Middle frontal gyrus (tissue), 1 donor: ENCODE data around the gene A1CF.

ENCODE experiments used
- DNase-seq: peaks from one replicate; pipeline ENCODE4 v3.0.0-alpha.2; 2015; ENCODE audit warnings: low spot score; ENCODE audit errors: extremely low spot score

The A1CF gene

DNA sequence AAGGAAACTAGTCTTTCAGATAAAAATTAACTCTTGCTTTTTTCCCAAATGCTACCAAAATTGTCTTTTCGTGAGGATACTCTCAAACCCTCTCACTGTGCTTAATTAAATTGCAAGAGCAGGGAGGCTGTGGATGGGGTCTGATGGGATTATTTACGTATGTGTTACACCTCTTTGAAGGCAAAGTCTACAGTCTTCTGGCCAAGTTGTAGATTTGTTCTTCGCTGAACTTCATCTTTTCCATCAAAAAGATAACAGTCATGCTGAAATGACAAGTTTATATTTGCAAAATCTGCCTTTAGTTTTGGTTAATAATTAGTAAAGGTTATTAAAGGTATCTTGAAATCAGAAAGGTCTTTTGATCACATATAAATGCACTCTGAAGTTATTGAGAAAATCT, 22.7 kb downstream of the A1CF start:
- no peak for DNase-seq

DNA sequence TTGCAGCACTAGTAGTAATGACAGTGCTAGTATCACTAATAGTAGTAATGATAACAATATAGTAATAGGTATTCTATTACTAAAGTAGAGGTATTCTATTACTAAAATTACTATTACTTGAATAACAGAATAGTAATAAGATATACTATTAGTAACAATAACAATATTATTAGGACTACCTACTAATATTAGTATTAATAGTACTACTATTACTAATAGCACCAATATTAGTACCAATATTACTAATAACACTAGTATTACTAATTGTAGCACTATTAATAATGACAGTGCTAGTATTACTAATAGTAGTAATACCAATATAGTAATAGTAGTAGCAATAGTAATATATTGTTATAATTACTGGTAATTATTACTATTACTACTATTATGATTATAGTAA, 24.1 kb downstream of the A1CF start:
- DNase-seq, result no peak

DNA sequence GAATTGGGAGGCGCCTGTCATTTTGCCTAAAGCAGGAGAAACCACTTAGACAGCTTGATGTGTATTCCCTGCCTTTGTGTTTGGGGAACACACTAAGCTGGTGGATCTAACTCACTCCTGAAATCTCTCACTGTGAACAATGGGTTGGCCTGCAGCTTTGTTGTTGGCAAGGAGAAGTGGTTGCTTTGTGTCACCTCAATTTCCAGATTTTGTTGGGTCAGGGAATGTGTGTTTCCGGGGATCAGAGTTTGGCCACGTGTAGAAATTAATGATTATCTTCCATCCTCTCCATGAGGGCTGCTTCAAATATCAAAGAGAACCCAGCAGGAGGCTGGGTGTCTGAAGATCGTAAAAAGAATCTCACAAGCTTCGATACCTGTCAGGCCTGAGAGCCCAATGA, 27.8 kb downstream of the A1CF start:
- no peak for DNase-seq

DNA sequence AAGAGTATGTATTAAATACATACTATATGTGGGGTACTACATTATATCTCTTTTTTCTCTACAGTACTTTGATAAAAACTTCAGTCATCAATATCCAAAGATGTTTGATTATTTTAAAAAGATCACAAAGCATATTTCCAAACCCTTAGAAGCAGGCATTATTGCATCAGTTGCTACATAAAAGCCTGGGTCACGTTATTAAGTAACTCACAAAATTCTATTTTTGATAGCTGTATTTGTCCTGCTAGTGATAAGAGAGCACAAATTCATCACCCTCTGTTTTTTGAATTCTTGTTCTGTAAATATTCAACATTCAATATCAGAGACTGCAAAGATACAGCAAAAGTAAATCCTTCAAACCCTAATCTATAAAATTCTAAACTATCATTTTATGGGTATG, 30.0 kb downstream of the A1CF start:
- DNase-seq, result no peak

DNA sequence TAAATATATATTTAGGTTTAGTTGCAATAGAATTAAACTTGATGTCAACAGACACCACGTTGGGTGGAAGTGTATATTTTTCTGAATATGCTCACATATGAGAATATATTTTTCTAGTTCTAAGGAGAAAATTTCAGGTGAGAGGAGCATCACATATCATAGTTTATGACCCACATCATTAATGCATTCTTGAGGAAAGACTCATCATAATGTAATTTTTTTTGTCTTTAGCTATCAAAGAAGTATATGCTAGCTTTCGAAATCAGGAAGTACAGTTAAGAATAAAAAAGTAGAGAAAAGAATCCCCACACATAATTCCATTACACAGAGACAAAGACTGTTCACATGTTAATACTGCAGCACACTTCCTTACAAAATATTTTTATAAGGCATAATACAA, 30.4 kb downstream of the A1CF start:
- DNase-seq, result no peak

DNA sequence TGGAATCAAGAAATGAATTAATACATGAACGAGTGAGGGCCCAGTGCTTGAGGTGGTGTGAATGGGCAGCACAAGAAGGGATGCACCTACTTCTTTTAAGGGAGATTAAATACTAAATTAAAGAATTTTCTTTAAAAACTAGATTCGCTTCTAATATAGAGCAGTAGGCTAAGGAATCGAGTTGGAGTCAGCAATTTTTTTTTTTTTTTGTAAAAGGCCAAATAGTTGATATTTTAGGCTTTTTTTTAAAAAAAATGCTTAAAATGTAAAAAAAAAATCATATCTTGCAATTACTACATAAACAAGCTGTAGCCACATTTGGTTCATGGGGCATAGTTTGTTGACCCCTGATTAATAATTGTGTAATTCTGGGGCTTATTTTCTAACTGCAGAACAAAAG, 31.9 kb downstream of the A1CF start:
- no peak for DNase-seq

DNA sequence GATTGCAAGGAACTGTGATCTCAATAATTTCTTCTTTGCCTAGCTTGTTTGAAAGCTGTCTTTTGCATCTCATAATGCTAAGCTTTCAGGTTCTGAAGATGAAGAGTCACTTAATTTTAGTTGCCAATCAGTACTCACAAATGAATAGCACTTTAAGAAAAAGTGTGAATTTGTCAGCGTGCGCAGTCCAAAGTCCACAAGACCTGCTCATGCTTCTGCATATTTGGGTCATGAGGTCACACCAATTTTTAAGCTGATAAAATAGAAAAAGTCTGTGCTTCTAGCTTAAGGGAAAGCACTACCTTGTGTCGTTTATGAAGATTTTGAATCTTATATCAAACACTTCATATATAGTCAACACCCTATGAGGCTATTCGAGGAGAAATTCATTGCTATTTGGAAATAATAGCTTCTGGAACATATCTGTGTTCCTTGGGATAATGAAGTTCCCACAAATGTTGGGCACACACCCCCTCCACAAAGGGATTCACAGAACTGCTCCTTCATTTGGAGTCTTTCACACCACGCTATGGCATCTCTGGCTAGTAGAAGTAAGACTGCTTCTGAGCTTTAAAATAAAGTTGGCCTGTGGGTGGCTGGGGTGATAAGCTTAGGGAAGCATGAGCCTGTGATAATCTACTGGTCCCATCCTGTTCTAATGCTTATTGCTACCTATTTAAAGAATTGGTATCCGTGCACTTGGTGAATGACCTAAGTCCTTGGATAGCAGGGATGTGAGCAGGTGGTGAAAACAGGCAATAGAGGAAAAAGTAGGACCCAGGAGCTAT, 33.3 kb downstream of the A1CF start:
- no peak for DNase-seq

DNA sequence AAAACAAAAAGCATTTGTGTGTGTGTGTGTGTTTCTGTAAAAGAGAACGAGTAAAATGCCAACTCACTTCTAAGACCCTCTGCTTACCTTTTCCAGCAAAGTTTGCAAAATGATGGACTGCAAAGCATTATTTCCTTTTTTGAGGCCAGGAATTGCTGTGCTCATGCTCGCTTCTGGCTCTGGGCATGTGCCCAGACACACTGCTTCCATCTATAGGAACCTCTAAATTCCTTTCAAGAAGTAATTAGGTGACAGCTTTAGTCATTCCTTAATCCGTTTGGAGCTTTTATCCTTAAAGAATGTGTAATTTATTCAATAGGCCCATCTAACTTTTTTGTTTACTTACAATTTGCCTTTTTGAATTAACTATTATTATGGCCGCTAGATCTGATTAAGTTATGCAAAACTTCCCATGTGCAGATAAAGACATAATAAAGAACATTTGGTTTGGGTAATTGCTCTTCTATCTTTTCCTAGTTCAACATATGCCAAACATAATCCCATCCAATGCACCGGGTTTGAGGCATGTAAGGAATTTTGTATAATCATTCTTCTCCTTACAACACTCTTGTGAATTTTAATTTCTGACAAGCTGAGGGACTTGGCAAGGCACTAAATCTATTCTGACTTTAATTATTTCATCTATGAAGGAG, 34.7 kb downstream of the A1CF start:
- no peak for DNase-seq

DNA sequence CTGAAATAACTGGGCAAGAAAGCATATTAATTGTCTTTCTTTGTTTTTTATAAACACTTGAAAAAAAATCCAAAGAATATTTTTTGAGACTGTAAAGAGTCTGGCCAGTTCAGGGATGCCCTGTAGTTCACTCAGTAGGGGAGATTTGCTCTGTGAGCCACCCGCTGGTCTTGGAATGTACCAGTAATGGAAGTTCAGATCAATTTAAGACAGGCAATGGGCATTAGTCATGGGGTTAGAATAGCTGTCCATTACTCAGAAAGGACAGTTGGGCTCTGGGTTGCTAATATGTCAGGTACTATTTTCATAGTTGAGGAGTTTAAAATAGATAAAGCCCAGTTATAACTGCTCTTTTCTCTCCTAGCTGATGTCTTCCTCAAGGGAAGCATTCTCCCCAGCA, 38.7 kb downstream of the A1CF start:
- no peak for DNase-seq

DNA sequence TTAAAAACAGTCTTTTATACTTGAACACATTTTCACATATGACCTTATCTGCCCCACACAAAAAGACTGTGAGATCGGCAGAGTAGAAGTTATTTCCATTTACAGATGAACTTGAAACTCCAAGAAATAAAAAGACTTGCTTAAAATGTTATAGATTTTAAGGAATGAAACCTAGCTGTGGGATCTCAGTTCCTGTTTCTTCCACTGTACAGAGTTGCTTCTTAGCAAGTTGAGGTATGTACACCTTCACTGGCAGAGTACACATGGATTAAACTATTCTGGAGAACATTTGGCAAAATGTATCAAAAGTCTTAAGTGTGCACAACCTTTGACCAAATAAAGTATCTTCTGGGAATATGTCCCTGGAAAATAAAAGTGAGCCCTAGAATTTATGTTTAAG, 48.3 kb downstream of the A1CF start:
- DNase-seq, result no peak

DNA sequence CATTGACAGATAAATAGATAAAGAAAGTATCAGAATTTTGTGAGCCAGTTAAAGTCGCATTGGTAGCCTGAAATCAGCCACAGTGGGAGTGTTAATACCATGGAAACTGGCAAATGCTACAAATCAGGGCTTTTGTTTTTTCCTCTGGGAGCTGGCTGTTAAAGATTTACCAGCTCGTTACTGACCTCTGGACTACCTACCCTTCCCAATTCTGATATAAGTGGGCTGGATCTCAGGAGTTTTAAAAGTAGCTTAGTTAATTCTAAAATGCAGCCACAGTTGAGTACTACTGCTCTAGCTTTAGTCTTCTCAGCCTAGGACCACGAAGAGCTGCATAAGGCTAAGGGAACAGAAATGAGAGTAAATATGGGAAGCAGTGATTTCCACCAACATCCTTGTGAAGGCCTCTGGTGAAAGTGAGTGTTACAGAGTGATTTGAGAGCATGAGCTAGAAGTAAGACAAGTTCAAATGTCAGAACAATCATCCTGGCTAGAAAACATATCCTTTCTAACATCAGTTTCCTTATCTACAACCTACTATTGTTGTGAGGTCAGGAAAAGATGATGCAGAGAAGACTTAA, 53.2 kb downstream of the A1CF start:
- no peak for DNase-seq

DNA sequence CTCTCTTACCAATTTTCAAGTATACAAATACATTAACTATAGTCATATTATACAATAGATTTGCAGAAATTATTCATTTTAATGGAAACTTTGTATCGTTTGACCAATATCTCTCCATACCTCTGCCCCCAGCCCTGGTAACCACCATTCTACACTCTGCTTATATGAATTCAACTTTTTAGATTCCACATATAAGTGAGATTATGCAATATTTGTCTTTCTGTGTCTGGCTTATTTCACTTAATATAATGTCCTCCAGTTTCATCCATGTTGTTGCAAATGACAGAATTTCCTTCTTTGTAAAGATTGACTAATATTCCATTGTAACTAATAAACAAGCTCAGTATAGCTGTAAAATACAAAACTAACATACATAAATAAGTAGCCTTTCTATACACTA, 55.4 kb downstream of the A1CF start:
- DNase-seq, result no peak

DNA sequence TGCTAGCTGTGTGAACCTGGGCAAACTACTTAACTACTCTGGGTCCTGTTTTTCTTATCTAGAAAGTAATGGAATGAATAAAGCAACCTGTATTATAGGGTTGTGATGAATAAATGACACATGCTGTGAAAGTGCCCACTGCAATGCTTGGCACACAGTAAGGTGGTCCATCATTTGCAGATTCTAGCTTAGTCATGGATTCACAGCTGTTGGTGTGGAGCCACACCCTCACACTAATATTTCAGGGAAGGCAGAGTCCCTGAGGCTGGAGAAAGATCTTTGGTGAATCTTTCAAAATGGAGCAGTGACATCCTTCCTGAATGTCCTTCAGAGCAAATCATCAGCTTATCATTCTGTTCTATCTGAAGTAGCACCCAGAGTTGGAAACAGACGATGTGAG, 60.6 kb downstream of the A1CF start:
- no peak for DNase-seq

DNA sequence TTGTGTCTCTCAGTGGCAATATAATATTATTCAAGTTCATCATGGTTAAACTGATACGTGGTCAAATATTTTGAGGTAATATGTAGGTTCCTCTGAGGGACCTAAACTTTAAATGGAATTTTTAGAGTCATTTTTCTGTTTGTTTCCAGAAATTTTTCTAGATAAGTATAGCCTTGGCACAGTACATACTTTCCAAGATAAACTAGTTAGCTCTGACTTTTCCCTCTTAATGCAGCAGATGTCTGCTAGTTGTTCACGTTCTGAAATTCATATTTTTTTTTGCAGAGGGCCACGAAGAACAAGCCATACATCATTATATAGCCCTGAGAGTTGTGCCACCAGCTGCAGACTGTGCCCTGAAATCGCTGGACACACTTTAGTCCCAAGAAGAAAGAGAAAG, 61.6 kb downstream of the A1CF start:
- DNase-seq, result no peak

DNA sequence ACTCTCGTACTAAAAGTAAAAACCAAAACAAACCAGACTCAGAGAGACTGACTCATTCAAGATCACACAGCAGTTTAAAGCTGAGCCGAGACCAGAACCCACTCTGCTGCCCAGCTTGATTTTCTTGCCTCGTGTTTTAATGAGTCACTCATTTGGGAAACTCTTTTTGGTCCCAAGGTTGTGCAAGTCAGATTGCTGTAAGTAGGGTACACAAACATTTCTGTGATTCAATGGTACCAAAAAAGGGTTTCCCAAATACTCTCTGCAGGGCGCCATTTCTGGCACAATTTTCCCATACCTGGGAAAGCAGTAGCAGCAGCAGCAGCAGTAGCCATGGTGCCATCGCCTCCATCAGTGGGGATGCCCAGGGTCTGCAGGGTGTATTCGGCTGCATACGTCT, 75.8 kb downstream of the A1CF start:
- no peak for DNase-seq

DNA sequence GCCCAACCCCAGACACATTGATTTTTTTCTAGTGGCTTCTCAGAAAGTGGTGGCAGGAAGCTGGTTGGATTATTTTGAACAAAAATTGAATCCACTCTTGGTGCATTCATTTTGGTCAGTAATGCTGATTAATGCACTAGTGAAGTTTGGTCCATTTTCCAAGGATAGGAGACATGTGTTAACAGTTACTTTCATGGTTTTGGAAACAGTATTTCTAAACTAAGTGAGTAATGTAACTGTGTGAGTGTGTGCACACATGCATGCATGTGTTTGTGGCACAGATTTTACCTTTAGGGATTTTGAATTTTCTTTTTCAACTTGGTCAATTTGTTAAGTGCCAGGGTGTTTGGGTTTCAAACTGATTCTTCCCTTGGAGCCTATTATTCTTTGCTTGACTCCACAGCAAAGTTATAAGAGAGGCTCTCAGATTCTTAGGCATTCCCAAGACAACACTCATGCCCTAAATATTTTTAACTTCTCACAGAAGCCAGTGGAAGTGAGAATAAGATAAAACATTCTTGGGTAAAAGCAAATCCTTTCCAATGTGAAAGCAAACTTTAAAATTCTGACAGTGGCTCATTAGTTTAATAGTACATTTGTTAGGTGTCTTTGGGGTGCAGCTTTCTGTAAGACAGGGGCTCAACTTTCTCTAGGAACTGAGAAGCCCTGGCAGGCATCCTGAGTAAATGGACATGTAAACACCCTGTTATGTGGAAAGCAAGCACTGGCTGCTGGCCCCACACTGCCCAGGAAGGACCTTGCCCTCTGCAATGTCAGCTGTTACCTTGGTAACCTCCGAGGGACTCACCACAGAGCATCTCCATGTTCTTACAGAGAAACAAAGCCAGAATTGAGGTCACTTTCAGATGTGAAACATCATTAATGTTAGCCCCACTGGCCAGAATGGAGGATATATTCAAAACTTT, 77.3 kb downstream of the A1CF start:
- DNase-seq, result no peak

DNA sequence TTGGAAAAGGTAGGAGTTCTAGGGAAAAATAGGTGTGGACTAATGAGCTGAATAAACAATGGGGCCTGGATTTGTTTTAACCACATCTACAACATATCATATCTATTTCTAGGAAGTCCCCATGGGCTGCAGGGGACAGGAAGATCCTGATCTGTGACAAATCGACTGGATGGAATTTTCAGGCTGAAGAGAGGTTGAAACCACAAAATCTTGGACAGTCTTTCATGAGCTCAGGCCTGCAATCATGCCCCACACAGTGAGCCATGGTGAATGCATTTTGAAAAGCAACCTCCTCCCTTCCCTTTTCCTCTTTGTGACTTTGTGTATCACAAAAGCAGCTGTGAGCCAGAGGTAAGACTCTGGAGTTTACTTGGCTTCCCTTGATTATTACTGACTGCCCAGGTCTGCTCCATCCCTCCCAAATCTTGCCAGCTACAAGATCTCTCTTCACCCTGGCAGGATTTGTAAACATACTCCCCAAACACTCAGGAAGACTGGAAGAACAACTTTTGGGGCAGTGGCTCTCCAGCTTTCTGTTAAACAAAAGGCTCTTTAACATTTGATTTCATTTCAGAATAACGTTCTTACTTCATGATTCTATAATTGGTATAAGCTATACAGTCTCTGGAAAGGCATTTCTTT, 79.3 kb downstream of the A1CF start:
- DNase-seq, result no peak

DNA sequence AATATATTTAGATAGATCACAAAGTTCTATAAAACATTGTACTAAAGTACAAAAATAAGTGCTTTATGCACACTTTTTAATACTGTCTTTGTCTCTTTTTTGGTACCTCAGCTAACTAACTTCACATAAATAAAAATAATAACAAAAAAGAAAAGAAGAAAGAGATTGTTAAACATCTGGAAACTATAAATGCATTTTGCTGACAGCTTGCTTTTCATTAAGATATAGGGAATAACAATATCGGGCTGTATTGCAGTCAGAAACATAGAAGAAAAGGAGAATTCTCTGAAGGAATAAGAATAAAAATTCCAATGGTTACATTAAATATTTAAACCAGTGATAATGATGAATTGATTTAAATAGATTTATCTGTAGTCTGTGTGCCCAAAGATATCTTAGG, 85.8 kb downstream of the A1CF start:
- no peak for DNase-seq

DNA sequence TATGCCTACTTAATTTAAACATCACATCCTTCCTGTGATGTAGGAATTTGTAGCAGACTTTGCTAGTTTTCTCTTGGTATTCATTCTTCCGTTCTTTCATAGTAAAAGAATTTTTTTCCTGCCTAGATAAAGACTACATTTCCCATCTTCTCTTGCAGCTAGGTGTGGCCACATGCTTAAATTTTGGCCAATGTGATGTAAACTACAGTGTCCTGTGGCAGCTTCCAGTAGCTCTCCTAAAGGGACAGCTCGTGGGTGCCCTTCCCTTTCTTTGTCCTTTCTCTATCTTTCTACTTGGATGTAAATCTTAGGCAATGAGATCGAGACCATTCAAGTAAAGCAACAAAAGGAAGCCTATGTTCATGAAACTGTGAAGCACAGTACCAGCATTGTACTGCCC, 87.1 kb downstream of the A1CF start:
- no peak for DNase-seq

DNA sequence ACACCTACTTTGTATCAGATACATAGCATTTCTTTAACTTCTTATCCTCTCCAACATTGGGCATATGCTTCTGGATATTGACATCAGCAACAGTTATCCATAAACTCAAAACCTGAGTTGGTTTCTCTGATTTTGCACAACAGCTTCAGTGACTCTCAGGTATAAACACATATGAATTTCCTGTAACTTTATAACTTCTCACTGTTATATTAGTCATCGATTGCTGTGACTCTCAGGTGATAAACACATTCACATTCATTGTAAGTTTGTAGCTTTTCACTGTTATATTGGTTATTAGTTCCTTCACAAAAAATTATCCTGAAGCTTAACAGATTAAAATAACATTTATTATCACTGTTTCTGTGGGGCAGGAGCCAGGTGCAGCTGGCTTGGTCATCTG, 88.7 kb downstream of the A1CF start:
- no peak for DNase-seq

DNA sequence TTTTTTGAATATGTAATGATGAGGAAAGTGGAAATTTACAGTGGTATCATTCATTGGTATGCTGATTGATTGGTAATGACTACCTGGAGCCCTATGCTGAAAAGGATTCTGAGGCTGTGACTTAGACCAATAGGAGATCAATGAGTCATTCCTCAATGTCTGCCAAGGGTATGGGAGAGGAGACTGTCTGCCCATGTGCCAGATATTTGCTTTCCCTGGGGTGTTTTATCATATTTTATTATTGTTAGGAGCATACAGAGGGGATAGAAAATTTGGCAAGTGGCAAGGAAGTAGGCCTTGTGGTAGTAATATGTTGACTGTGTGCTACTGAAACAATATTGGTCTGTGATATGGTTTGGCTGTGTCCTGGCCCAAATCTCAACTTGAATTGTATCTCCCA, 90.9 kb downstream of the A1CF start:
- DNase-seq, result no peak
